ENCODE data around the gene CPEB1. TPM values are rescaled to one million over a fixed set of nuclear protein-coding genes. Genes with fewer than 3 reads are reported as not detected.

The CPEB1 gene
- total RNA-seq, 1 donor from 2014 or later: 0.35 TPM

DNA sequence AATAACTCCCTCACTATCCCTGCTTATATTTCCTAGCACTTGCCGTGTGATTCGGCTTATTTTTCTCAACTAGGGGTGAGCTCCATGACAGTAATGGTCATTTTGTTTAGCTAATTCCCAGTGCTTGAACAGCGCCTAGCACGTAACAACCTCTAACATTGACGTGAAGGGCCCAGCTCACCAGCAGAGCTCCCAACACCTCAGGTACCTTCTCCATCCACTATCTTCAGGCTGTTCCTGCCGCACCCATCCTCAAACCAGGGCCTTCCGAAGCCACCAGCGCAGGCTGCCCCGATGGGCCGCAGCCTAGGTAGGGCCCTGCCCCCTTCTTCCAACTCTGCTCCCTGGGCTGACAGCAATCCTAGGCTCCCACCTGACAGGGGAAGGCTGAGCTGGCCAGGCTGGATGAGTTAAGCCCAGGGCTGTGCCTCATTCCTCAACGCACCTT lies 106.2 kb downstream of the CPEB1 start:
- no peak for DNase-seq (ENCODE audit: low read depth)
- H3K4me3 ChIP-seq (ENCODE audit: low read depth, low read length): peak overlapping the region; percentile 79
- TF ChIP-seq CTCF (conservative IDR thresholded peaks at IDR 0.05; ENCODE audit: low read depth, low read length): no peak

GRCh38 chr15:82540055-82540983 lies 106.8 kb downstream of the CPEB1 start, which contains the start of gene RPS17:
TSS of gene RPS17 (minus strand) at chr15:82540457. CDS start at chr15:82540428, 29 bp downstream.
- H3K4me3 ChIP-seq (ENCODE audit: low read depth, low read length): peak within 1 kb of the TSS; percentile 79
- peak; percentile 42 for DNase-seq (ENCODE audit: low read depth)
- peak; percentile 94 for TF ChIP-seq CTCF (conservative IDR thresholded peaks at IDR 0.05; ENCODE audit: low read depth, low read length)

DNA sequence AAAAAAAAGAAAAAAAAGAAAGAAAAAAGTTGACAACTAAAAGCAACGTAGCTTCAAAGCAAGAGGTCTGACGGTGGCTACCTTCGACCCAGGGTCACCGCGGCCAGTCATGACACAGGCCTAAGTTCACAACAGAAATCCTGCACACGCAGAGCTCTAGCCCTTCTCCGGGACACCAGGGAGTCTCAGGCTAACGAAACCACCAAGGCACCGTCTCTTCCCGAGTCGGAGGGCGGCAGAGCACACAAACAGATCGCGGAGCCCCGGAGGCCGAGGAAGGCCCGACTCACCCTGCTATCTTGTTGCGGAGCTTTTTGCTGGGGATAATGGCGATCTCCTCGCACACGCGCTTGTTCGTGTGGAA lies 107.5 kb downstream of the CPEB1 start:
- peak overlapping the region; percentile 79 for H3K4me3 ChIP-seq (ENCODE audit: low read depth, low read length)
- no peak for DNase-seq (ENCODE audit: low read depth)
- no peak for TF ChIP-seq CTCF (conservative IDR thresholded peaks at IDR 0.05; ENCODE audit: low read depth, low read length)

DNA sequence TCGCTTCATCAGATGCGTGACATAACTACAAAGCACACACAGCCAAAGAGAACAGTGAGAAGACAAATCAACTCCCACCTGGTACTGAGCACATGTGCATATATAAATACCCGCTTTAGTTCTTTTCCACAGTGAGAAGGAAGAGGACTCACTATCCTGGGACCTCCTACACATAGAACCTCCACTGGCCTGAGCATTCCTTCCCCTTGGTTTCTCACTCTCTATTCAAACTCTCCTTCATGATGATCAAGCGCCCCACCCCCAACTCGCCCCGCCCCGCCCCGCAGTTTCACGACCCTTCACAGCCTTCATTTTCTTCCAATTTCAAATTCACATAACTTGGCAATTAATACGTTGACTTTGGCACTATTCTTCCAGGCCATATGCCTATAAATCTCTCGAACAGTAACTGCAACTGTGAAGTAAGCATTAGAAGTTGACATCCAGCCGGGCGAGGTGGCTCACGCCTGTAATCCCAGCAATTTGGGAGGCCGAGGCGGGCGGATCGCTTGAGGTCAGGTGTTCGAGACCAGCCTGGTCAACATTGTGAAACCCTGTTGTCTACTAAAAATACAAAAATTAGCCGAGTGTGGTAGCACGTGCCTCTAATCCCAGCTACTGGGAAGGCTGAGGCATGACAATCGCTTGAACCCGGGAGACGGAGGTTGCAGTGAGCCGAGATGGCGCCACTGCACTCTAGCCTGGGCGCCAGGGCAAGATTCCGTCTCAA lies 108.0 kb downstream of the CPEB1 start:
- no peak for TF ChIP-seq CTCF (conservative IDR thresholded peaks at IDR 0.05; ENCODE audit: low read depth, low read length)

GRCh38 chr15:82537351-82537908 lies 109.7 kb downstream of the CPEB1 start:
- no peak overlapping the region for H3K4me3 ChIP-seq (ENCODE audit: low read depth, low read length)
- no peak for DNase-seq (ENCODE audit: low read depth)
- no peak for TF ChIP-seq CTCF (conservative IDR thresholded peaks at IDR 0.05; ENCODE audit: low read depth, low read length)

More for the DNA sequence above, 108.0 kb downstream of the CPEB1 start:
- no peak for DNase-seq (ENCODE audit: low read depth)
- H3K4me3 ChIP-seq (ENCODE audit: low read depth, low read length): peak overlapping the region; percentile 79

GRCh38 chr15:82536409-82537350 lies 110.5 kb downstream of the CPEB1 start:
- no peak overlapping the region for H3K4me3 ChIP-seq (ENCODE audit: low read depth, low read length)
- no peak for DNase-seq (ENCODE audit: low read depth)
- no peak for TF ChIP-seq CTCF (conservative IDR thresholded peaks at IDR 0.05; ENCODE audit: low read depth, low read length)

All from epithelial cell of proximal tubule (primary cell).